Right lung (tissue), 5 donors: ENCODE measurements around the gene TUB. TPM values are rescaled to one million over a fixed set of nuclear protein-coding genes. Genes with fewer than 3 reads are reported as not detected.

Source experiments
- DNase-seq, 2 donors: peaks; one replicate each; pipeline ENCODE4 v3.0.0-alpha.2; 2013
- polyA plus RNA-seq, 5 donors: library from polyadenylated mRNA; unstranded; fragments of 120-200 nt; gene quantifications; one replicate each; pipeline versions ENCODE4 v1.2.1 to v1.2.3, GENCODE V29; 2013; ENCODE audit warnings: inconsistent platforms in 1 of 5, low replicate concordance in 1 of 5; ENCODE audit not compliant: insufficient read length in 5 of 5, insufficient read depth in 1 of 5

TUB gene
- polyA plus RNA-seq, 5 donors = 25.0 to 28.6 (median 26.8) TPM

DNA sequence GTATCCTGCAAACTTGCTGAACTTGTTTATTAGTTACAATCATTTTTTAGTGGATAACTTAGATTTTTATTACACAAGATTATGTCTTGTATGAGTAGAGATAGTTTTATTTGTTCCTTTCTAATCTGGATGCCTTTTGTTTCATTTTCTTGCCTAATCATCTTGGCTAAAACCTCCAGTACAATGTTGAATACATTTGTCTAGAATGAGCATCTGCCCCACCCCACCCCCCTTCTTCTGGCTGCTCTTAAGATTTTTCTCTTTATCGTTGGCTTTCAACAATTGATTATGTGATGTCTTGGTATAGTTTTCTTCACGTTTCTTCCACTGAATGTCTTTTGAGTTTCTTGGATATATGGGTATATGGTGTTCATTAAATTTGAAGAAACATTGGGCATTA, 37.3 kb upstream of the TUB start:
- DNase-seq = no peak

DNA sequence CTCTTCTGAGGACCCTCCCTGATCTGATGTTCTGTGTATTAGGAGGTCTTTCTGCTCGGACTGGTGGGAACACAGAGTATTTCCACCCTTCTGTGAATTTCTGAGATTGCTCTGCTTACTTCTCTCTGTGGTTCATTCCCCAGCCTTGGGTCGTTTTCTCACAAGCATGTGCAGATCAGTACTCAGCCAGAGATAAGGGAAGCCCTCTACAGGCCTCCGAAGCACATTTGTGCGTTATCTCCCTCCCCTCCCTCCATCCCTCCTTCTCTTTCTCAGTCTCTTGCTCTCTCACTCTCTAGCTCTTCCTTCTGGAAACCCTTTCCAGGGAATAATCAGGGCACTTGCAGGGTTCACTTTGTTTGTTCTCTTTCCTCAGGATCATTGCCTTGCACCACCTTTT, 35.2 kb upstream of the TUB start:
- DNase-seq = no peak

DNA sequence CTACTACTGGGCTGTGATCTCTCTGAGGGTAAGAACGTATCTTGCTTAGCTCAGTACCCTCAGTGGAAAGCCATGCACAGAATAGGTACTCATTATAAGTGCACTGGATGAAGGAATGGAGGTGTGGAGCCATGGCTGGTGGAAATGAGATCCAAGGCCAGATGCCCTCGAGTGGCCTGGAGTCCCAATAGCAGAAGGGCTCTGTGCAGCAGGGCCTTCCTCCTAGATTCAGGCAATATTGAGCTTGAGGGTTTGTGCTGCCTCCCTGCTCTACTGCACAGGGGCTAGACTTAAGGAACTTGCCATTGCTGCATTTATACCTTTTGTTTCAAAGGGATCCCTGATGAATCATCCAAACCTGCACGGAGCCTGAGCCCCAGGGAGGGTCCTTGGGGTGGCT, 33.6 kb upstream of the TUB start:
- DNase-seq = no peak

DNA sequence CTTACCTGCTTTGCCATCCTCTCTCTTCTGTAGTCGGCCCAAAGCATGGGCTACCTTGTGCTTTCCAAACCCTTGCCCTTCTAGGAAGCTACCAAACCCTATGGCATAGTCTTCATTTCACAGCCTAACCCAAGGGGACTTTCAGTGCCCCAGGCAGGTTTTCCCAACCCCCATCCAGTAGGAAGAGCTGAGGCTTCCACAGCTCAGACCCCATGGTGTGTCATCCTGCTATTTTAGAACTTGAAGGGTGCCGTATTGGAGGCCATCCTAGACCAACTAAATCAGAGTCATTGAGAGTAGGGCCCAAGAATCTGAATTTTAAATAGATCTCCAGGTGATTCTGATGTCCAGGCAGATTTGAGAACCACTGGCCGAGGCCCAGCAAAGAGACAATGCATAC, 31.9 kb upstream of the TUB start:
- DNase-seq = no peak

DNA sequence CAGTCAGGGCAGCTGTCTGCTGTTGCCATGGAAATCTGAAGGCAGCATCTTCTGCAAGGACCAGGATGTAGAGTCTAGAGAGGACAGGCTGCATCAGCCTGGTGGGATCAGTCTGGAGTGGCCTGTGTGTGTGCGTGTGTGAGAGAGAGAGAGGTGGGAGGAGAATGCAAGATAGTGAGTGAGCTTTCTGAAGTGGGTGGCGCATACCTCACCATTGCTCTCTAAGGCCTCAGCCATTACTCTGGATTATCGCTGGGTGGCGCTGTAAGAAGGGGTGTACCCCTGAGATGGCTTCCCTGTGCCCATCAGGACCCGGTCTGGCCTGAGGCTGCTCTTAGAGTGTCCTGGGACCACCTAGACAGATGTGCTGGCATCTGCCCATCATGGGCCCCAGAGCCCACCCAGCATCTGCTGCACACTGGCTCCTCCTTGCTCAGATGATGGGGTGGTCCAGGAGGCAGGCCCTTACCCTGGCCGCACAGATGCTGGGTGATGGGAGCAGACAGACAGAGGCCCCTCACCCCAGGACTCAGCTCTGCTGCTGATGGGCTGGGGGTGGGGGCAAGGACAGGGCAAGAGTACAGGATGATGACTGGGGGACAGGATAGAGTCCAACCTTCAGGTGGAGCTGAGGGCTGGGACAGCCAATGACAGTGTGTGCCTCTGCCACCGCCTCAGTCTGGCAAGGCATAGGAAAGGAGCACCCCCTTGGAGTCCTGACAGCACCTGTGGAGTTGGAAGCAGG, 25.7 kb upstream of the TUB start:
- DNase-seq = no peak

DNA sequence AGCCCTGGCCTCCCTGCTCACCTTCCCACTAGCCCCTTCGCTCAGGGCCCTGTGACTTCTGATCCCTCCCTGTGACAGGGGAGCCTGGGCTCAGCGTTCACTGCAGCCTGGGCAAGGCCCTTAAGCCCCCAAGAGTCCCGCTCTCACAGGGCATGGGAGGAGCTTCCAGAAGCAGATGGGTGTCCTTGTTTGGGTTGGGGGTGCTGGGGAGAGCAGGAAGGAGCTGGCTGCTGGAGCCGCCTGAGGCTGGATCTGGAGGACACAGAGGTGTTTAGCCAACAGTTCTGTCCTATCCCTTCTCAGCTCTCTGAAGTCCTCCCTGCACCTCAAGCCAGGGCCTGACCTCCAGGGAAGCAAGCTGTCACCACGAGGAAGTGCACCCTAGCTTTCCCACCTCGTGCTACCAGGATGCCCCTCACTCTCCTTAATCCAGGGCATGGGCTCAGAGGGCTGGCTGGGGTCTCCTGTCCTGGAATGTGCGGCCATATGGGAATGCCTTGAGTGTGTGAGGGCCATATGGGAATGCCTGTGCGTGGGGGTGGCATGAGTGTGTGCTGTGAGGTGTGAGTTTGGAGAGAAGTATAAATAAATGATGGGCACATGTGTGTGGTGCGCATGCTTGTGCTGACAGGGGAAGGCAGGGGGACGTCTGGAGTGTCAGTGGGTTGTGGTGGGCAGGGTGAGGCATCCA, 25.0 kb upstream of the TUB start:
- no peak for DNase-seq

DNA sequence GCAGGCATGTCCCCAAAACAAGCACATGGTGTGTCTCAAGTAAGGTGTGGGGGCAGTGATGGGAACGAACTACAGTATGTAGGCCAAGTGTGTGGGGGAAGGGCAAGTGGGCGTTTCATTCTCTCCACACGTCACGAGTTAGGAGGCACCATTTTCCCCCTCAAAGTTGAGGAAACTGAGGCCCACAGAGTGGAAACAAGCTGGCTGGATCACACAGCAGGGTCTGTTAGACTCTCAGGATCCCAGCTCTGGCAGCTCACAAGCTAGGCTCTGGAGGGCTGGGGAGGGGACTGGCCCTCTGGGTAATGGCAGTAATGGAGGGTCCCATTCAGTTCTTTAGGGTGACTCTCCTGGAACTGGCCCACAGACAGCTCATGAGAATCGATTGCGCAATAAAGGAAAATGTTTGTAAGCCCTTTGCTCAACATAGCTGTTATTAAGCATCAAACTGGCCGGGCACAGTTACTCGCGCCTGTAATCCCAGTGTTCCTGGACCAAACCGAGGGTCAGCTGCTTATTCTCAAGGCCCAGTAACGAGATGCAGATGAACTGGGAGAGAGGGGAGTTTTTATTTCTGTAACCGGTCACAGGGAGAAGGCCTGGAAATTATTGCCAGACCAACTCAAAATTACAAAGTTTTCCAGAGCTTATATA, 24.1 kb upstream of the TUB start:
- peak in 1 of 2 donors; percentile 57 for DNase-seq

DNA sequence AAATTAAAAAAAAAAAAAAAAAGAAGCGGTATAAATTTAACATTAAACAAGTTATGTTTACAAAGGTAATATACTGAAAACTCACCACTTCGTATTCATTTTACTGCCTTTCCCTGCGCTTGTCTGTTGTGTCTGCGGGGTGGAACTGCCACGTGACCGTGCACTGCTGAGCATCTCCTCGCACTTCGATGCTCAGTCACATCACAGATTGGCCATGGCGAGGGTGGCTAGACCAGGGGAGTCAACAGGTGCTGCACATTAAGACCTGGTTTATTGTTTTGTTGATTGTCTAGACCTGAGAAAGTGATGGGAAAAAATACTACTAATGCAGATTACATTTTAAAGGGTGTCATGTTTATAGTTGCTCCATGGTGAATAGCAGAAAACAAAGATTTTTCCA, 22.8 kb upstream of the TUB start:
- DNase-seq = no peak

DNA sequence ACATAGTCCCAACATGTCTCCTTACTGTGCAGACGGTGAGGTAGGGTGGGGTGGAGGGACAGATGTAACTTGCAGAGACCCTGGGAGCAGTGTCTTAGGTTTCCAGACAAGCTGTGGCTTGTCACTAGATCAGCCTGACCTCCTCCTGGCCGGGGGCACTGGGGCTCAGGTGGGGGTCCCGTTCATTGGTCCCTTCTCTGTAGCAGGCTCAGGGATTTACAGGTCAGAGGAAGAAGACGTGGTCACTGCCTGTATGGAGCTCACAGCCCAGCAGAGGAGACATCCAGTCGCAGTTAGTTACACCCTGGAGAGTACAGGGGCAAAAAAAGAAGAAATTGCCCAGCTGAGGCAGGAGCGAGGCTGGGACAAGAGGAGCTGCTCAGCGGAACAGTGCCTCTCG, 22.0 kb upstream of the TUB start:
- no peak for DNase-seq

DNA sequence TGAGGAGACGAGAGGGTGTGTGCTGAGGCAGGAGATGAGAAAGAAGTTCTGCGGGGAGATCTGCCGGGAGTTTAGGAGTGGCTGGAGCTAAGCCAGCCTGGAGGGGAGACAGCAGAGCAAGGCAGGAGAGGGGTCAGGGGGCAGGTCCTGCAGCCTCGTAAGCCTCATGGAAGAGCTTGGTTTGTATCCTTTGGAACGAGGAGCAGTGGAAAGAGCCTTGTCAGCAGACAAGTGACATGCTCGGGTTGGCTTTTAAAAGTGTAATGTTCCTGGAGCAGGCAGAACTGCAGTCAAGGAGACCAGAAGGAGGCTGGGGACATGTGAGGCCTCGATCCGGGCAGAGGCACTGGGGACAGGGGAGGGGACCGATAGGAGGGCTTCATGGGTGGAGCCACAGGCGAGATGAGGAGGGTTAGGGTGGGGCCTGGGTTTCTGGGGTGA, 21.4 kb upstream of the TUB start:
- no peak for DNase-seq

DNA sequence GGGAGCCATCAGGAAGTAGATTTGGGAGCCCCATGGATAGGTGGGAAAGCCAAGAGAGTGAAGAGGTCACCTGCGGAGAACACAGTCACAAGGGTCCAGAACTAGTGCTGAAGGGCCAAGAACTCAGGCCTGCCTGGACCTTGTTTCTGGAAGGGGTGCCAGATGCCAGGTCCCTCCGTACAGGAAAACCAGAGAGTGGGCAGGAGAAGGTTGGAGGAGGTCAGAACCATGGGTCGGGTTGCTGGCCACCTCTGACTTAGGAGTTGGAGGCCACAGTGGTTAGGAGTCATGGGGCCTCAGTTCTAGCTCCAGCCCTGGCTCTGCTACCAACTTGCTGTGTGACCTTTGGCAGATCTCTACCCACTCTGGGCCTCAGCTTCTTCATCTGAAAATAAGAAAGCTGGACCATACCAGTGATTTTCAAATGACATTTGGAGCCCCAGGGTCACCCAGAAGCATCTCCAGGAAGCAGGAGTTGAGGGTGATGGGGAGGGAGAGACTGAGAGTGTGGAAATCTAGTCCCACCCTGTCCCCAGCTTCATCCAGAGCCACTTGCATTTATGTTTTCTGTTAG, 20.8 kb upstream of the TUB start:
- no peak for DNase-seq

DNA sequence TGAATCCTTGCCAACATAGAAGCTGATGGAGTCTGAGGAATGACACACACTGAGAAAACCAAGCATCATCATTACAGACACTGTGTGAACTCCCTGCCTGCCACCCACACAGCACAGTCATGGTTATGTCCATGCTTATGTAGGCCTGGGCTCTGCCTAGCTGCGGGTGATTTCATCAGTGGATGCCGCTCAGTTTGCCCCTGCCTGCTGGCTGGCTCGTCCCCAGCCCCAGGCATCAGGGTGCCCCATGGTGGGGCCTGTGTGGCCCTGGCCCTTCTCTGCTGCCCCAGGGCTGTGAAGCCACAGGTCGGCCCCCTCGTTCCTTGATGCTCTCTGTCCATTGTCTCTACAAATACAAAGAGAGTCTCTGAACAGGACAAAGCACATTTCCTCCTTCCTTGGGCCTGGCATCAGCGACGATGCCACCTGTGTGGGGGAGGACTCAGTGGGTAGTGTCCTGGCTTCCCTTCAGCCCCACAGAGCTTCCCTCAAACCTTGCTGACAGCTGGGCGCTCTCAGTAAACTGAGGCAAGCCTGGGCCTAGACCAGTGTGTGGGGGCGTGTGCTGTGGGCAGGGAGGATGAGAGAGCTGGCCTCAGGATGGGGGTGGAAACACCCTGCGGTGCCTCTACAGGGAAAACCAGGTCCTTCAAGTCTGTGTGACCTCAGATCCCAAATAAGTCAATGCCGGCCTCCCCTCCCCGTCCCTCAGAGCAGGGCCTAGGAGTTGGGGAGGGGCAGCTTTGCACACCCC, 20.0 kb upstream of the TUB start:
- no peak for DNase-seq

DNA sequence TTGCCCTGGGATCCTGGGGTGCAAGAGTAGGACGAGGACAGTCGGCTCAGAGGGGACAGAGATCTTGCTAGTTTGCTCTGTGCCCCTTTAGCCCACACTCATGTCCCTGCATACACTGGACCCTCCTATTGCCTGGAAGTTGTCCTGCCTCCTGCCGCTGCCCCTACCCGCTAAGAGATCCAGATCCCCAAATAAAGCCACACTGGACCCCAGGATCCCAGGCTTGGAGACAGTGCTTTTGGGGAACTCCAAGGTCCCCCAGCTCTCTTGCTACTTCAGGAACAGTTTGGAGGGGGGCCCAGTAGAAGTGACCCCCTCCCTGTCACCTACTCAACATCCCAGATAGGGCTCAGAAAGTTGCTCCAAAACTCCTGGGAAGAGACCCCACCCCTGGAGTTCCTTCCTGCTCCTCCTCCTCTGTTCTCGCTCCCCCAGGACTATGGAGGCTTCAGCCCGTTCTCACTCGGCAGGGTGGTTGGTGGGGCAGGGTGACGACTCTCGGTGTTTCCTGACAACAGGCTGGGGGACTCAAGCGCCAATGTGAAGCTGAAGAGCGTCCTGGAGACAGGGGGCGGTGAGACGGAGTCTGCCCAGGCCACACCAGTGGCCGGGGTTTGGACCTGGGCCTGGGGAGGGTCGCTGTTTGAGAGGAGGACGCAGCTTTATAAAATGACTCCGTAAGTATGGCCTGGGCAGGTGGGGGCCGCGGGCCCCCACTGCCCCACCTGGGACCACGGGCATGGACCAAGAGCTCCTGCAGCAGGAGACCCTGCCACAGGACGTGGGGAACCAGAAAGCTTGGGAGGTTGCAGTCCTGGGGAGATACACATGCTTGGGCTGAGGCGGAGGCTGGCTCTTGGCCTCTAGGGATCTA, 19.2 kb upstream of the TUB start:
- DNase-seq = no peak

DNA sequence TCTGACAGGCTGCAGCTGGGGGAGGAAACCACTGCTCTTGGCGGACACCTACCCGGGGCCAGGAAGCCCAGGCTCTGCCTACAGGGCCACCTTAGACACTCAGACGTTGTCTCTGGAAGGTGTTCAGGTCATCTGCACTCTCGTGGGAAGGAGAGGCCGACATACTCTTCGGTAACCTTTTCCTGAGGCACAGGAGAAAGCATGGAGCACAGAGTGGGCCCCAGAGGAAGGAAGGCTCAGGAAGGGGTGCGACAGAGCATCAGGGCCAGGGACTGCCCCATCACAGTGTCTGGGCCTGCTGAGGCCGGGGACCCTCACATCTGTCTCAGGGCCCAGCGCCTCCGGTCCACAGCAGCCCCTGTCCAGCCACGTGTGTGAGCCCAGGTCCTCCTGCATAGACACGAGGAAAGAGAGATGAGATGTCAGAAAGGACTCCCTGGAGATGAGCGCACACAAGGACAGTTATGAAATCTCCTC, 18.2 kb upstream of the TUB start:
- no peak for DNase-seq

DNA sequence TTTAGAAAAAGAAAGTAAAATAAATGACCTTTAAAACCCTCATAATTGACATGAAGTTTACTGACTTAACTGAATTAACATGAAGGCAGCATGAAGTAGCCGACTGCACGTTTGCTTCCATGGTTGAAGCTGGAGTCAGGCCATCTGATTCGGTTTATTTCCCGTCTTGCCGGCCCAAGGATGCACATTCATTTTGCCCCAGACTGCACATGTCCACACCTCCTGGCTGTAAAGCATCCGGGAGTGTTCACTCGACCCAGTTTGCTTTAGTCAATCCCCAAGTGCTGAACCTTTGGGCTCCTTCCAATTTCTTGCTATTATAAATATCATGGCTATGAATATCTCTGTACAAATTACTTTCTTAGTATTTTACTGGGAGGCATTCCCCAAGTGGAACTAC, 17.7 kb upstream of the TUB start:
- no peak for DNase-seq

DNA sequence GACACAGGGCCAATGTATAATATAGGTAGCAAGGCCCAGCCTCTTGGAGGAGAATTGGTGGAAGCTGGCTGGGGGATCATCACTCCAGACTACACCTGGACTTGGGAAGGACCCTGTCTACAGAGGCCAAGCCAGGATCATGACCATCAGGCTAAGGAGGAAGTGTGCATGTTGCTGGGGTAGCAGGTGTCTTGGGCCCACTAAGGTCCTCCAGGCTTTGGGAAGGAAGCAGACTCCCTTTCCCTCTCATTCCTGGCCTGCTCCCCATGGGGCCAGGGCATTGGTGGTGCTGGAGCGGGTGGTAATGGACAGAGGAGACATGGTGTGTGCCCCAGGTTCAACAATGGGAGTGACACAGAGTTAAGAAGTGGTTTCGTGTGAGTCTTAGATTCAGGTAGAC, 16.0 kb upstream of the TUB start:
- no peak for DNase-seq

DNA sequence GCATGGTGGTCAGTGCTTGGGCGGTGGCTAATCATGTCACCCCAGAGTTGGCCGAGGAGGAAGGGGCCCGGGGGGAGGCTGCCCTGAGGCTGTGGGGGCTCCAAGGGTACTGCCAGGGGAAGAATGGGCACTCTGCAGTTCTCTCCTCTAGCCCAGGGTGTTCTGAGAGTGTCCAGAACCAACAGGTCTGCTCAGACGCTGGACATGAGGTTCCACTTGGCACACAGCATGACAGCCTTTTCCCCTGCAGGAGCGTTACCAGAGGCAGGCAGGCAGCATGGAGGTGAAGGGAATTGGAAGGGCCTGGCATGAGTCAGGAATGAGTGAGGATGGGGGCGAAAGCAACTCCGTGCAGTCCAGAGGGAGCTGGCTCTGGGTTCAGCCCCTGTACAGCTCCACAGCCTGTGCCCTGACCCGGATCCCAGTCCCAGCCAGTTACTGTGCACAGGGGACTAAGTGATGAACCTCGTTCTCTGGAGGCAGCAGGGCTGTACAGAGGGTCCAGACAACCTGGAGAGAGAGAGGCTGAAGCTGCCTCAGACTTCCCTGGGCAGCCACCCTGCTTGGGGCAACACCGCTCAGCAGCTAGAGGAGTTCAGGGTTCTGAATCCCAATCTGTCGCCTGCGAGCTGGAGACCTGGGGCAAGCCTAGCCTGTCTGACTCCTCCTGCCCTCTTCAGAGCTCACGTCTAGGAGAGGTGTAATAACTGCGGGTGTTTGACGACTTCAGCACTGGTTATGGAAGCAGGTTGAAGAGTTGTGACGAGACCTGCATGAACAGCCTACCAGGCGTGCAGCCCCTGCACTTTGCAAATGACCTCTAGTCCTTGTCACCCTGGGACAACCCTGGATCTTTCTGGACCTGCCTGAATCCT, 14.7 kb upstream of the TUB start:
- no peak for DNase-seq

DNA sequence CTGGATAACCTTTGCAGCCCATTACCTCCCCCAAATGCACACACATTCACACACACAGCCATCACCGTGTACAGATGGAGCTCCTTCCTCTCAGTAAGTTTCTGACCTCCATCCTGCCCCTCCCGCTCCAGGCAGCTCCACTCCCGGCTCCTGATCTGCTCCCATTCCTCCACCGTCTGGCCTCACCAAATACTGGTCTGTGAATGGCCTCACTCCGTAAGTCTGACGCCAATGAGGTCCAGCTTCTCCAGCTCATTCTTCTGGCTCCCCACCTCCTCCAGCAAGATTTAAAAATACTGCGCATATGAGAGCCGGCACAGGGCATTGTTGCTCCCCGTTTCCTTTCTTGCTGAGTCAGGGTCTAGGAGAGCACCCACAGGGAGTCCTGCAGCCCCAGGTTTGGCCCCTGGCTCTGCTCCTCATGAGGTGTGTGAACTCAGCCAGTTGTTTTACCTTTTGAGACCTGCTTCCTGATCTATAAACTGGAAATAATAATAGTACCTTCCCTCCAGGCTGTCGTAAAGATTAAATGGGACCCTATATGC, 14.0 kb upstream of the TUB start:
- DNase-seq = no peak

DNA sequence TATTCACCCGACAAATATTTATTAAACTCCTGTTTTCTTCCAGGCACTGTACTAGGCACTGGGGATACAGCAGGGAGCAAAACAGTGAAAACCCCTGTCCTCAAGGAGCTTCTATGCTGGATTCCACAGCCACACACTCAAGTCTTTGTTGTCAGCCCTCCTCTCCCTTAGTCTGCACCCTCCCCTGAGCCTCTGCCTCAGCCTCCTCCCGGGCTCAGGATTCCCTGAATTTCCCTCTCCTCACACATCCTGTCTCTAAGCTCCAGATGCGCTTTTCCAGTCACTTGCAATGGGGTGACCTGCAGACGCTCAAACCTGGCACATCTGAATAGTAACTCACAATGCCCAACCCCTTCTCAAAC, 13.5 kb upstream of the TUB start:
- no peak for DNase-seq
